ENCODE data around the gene ESRRA.

ESRRA gene

DNA sequence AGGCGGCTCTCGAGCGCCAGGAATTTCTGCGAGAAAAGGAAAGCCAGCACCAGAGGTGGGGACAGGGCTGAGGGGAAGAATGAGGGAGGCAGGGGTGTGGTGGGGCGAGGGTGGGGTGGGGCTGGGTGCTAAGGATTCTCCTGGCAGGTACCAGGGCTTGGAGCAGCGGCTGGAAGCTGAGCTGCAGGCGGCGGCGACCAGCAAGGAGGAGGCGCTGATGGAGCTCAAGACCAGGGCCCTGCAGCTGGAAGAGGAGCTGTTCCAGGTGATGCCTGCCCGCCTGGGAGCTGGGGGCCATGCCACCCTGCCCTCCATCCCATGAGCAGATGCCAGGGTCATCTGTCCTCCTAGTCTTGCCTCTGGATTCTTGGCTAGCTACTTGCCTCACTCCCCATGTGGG is 44.1 kb downstream of the ESRRA start:
- no peak for DNase-seq (ENCODE audit: extremely low spot score)
- TF ChIP-seq L3MBTL2 (conservative IDR thresholded peaks at IDR 0.05) (no peak), LEF1 (IDR thresholded peaks at IDR 0.05; ENCODE audit: borderline replicate concordance) (no peak), BHLHE40 (IDR thresholded peaks at IDR 0.05; ENCODE audit: borderline replicate concordance) (no peak), ELF4 (IDR thresholded peaks at IDR 0.05) (no peak), HDGF (IDR thresholded peaks at IDR 0.05; ENCODE audit: borderline replicate concordance) (no peak), FOXA1 (IDR thresholded peaks at IDR 0.05) (no peak), SUZ12 (IDR thresholded peaks at IDR 0.05) (no peak), ZNF384 (IDR thresholded peaks at IDR 0.05) (no peak), TARDBP (IDR thresholded peaks at IDR 0.05) (no peak), FOXM1 (IDR thresholded peaks at IDR 0.05; ENCODE audit: borderline replicate concordance) (no peak), ARNT (IDR thresholded peaks at IDR 0.05) (no peak), NFRKB (IDR thresholded peaks at IDR 0.05) (no peak), CTBP1 (IDR thresholded peaks at IDR 0.05; ENCODE audit: borderline replicate concordance) (no peak), FOXK2 (IDR thresholded peaks at IDR 0.05) (no peak), SP1 (IDR thresholded peaks at IDR 0.05) (no peak)
- TF ChIP-seq, protein P1, sequence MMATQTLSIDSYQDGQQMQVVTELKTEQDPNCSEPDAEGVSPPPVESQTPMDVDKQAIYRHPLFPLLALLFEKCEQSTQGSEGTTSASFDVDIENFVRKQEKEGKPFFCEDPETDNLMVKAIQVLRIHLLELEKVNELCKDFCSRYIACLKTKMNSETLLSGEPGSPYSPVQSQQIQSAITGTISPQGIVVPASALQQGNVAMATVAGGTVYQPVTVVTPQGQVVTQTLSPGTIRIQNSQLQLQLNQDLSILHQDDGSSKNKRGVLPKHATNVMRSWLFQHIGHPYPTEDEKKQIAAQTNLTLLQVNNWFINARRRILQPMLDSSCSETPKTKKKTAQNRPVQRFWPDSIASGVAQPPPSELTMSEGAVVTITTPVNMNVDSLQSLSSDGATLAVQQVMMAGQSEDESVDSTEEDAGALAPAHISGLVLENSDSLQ (IDR thresholded peaks at IDR 0.05), result no peak
- POLR2A ChIA-PET, result interaction anchor here (0.9 to 2.2 kb wide), 2 partner anchors 32 to 74 kb away, joined by 3 to 7 read pairs; partner anchors contain the start of genes PRDX5 and TRMT112
- CTCF ChIA-PET, result interaction anchor here (1.0 to 1.6 kb wide), 2 partner anchors 32 to 44 kb away, joined by 3 to 5 read pairs; partner anchors contain the start of genes ESRRA, PRDX5 and TRMT112

DNA sequence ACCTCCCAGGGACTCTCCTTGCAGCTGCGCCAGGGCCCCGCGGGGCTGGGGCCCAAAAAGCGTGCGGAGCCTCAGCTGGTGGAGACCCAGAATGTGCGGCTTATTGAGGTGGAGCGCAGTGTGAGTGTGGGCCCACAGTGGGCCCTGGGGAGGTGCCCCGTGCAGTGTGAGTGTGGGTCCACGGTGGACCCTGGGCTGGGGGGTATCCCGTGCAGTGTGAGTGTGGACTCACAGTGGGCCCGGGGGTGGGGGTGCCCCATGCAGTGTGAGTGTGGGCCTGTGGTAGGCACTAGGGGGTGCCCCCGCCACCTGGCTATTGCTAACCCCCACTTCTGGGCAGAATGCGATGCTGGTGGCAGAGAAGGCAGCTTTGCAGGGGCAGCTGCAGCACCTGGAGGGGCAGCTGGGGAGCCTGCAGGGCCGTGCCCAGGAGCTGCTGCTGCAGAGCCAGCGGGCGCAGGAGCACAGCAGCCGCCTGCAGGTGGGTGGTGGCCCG is 45.9 kb downstream of the ESRRA start:
- ChIA-PET CTCF (no interaction called here), POLR2A (no interaction called here)
- DNase-seq (ENCODE audit: extremely low spot score), result no peak
- no peak for TF ChIP-seq LEF1 (IDR thresholded peaks at IDR 0.05; ENCODE audit: borderline replicate concordance)
- TF ChIP-seq TARDBP (IDR thresholded peaks at IDR 0.05), result no peak
- TF ChIP-seq BHLHE40 (IDR thresholded peaks at IDR 0.05; ENCODE audit: borderline replicate concordance), result no peak
- no peak for TF ChIP-seq CTBP1 (IDR thresholded peaks at IDR 0.05; ENCODE audit: borderline replicate concordance)
- TF ChIP-seq ARNT (IDR thresholded peaks at IDR 0.05), result no peak
- TF ChIP-seq, protein P1 (IDR thresholded peaks at IDR 0.05), result no peak
- no peak for TF ChIP-seq FOXA1 (IDR thresholded peaks at IDR 0.05)
- no peak for TF ChIP-seq FOXM1 (IDR thresholded peaks at IDR 0.05; ENCODE audit: borderline replicate concordance)
- no peak for TF ChIP-seq L3MBTL2 (conservative IDR thresholded peaks at IDR 0.05)

DNA sequence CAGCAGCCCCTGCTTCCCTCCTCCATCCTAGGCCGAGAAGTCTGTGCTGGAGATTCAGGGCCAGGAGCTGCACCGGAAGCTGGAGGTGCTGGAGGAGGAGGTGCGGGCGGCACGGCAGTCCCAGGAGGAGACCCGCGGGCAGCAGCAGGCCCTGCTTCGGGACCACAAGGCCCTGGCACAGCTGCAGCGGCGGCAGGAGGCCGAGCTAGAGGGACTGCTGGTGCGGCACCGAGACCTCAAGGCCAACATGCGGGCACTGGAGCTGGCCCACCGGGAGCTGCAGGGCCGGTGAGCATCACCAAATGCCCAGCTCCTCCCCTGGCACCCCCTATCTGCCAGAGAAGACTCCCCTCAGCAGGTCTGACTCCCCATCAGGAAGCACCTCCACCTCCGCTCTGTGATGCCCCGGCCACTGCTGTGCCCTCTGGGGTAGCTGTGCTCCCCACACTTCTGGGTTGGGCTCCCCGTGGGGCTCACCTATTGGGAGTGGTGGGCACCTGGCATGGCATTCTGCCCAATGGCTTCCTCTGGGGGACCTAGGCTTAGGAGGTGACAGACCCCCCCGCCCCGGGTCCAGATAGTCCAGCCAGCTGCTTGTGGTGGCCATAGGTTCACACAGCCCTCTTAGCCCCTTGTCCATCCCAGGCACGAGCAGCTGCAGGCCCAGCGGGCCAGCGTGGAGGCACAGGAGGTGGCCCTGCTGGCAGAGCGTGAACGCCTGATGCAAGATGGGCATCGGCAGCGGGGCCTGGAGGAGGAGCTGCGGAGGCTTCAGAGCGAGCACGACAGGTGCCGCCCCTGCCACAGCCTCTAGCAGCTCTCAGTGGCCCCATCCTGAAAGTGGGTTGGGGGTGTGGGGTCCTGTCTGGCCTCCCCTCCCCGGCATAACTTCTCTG is 47.0 kb downstream of the ESRRA start:
- POLR2A ChIA-PET, result interaction anchor here (1.2 to 7.1 kb wide), 3 partner anchors 35 to 81 kb away, joined by 4 to 70 read pairs (median 31); partner anchors contain the start of genes PRDX5 and TRMT112
- DNase-seq (ENCODE audit: extremely low spot score), result no peak
- no peak for TF ChIP-seq ZNF384 (IDR thresholded peaks at IDR 0.05)
- TF ChIP-seq FOXA1 (IDR thresholded peaks at IDR 0.05), result no peak
- TF ChIP-seq SUZ12 (IDR thresholded peaks at IDR 0.05), result no peak
- no peak for TF ChIP-seq TARDBP (IDR thresholded peaks at IDR 0.05)
- TF ChIP-seq NFRKB (IDR thresholded peaks at IDR 0.05), result no peak
- TF ChIP-seq CTBP1 (IDR thresholded peaks at IDR 0.05; ENCODE audit: borderline replicate concordance), result no peak
- TF ChIP-seq, protein P1 (IDR thresholded peaks at IDR 0.05), result no peak
- TF ChIP-seq LEF1 (IDR thresholded peaks at IDR 0.05; ENCODE audit: borderline replicate concordance), result no peak
- TF ChIP-seq ELF4 (IDR thresholded peaks at IDR 0.05), result no peak
- TF ChIP-seq SP1 (IDR thresholded peaks at IDR 0.05), result no peak
- TF ChIP-seq BHLHE40 (IDR thresholded peaks at IDR 0.05; ENCODE audit: borderline replicate concordance), result no peak
- no peak for TF ChIP-seq FOXK2 (IDR thresholded peaks at IDR 0.05)
- TF ChIP-seq L3MBTL2 (conservative IDR thresholded peaks at IDR 0.05), result no peak
- no peak for TF ChIP-seq HDGF (IDR thresholded peaks at IDR 0.05; ENCODE audit: borderline replicate concordance)
- no peak for TF ChIP-seq FOXM1 (IDR thresholded peaks at IDR 0.05; ENCODE audit: borderline replicate concordance)
- TF ChIP-seq ARNT (IDR thresholded peaks at IDR 0.05), result no peak
- CTCF ChIA-PET, result interaction anchor here (2.2 to 5.6 kb wide), 2 partner anchors 10 to 35 kb away, joined by 7 to 33 read pairs; partner anchors contain the start of genes CCDC88B, PRDX5 and TRMT112

DNA sequence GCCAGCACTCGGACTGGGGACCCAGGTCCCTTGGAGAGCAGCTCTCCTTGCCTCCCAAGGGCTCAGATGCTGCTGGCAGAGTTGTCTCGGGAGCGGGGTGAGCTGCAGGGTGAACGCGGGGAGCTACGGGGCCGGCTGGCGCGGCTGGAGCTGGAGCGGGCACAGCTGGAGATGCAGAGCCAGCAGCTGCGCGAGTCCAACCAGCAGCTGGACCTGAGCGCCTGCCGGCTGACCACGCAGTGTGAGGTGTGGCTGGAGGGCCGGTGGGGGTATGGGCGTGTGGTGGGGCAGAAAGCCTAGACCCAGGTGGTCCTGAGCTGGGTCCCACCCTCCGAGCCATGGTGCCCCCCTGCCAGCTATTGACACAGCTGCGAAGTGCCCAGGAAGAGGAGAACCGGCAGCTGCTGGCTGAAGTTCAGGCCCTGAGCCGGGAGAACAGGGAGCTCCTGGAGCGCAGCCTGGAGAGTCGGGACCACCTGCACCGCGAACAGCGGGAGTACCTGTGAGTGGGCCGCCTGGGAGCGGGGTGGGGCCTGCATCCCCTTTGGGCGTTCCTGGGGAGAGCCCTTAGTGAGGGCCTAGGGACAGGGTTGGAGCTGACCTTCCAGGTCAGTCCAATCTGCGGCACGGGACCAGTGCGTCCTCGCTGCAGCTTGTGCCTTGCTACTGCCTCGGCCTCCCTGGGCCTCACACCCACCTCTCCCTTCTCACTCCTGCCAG is 47.8 kb downstream of the ESRRA start:
- ChIA-PET POLR2A (interaction anchor here (0.8 to 7.1 kb wide), 4 partner anchors 11 to 82 kb away, joined by 3 to 70 read pairs (median 18); partner anchors contain the start of genes PRDX5 and TRMT112), CTCF (interaction anchor here (2.2 to 5.6 kb wide), 2 partner anchors 11 to 35 kb away, joined by 7 to 33 read pairs; partner anchors contain the start of genes CCDC88B, PRDX5 and TRMT112)
- DNase-seq (ENCODE audit: extremely low spot score), result no peak
- TF ChIP-seq FOXM1 (IDR thresholded peaks at IDR 0.05; ENCODE audit: borderline replicate concordance) (no peak), BHLHE40 (IDR thresholded peaks at IDR 0.05; ENCODE audit: borderline replicate concordance) (no peak), ZNF384 (IDR thresholded peaks at IDR 0.05) (no peak), L3MBTL2 (conservative IDR thresholded peaks at IDR 0.05) (no peak), SUZ12 (IDR thresholded peaks at IDR 0.05) (no peak), TARDBP (IDR thresholded peaks at IDR 0.05) (no peak), LEF1 (IDR thresholded peaks at IDR 0.05; ENCODE audit: borderline replicate concordance) (no peak), FOXK2 (IDR thresholded peaks at IDR 0.05) (no peak), SP1 (IDR thresholded peaks at IDR 0.05) (no peak), FOXA1 (IDR thresholded peaks at IDR 0.05) (no peak), ELF4 (IDR thresholded peaks at IDR 0.05) (no peak), HDGF (IDR thresholded peaks at IDR 0.05; ENCODE audit: borderline replicate concordance) (no peak), CTBP1 (IDR thresholded peaks at IDR 0.05; ENCODE audit: borderline replicate concordance) (no peak)

All from HEK293T (cell line).